HUES48 (cell line): ENCODE data around the gene CDKL1.
A peak's percentile ranks its signal among the peaks of the same experiment; 100 is the strongest.

Experiments
- H3K27ac ChIP-seq: one replicate; pipeline ENCODE4 v1.7.0; 2013; ENCODE audit warnings: low read depth, low read length, inconsistent platforms
- H3K27me3 ChIP-seq: 2 replicates; pipeline ENCODE4 v1.6.1; 2013; ENCODE audit warnings: mild to moderate bottlenecking, low read length; ENCODE audit not compliant: control insufficient read depth, insufficient read depth
- H3K36me3 ChIP-seq: 2 replicates; pipeline ENCODE4 v1.6.1; 2013; ENCODE audit warnings: low read length; ENCODE audit not compliant: control insufficient read depth, insufficient read depth
- H3K4me1 ChIP-seq: 2 replicates; pipeline ENCODE4 v1.6.1; 2013; ENCODE audit warnings: mild to moderate bottlenecking, low read length; ENCODE audit not compliant: control insufficient read depth, insufficient read depth
- H3K4me3 ChIP-seq: 2 replicates; pipeline ENCODE4 v1.5.1; 2013; ENCODE audit warnings: mild to moderate bottlenecking, low read depth, low read length
- H3K9ac ChIP-seq: 2 replicates; pipeline ENCODE4 v1.6.1; 2013; ENCODE audit warnings: mild to moderate bottlenecking, low read depth, low read length, moderate library complexity
- H3K9me3 ChIP-seq: 2 replicates; pipeline ENCODE4 v1.6.1; 2013; ENCODE audit warnings: low read length; ENCODE audit not compliant: control insufficient read depth, insufficient read depth

Gene CDKL1

DNA sequence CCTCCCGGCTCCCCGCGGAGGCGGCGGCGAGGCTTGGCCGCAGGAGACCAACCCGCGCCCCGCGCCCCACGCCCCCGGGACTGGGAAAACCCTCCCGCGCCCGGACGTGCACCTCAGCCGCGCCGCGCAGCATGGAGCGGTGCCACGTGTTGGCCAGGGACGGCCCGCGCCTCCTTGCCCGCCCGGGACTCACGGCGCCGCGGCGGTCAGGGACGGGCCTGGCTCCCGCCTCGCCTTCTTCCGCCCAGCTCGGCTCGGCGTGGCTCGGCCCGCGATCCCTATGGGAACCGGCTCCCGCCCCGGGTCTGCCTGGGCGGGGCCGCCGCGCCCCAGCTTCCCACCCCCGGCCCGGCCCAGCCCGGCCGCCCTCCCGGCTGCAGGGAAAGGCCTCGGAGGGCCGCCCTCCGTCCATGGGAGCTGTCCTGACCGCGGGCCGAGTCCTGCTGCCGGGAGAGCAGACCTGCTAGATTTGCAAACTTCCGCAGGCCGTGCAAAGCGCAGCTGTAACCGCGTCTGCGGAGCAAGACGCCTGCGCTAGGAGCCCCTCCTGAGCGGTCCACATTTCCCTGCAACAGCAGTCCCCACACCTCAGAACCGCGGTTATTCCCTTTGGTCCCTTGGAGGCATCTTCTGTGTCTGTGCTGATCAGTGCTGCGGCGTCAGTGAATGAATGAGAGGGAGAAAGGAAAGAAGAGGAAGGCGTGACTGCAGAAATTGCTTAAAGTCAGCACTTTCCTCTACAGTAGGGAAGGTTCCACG, at the start of gene CDKL1:
CDKL1 (minus strand) TSS at position 251 of the 759 bp plus-strand sequence. CDS start 1,013 bp downstream, outside the sequence.
- Histone ChIP-seq H3K27me3 (peaks cover 26% of the 10 kb centered on the region), H3K36me3 (no peaks in the 10 kb centered on the region), H3K4me1 (peaks cover 12% of the 10 kb centered on the region), H3K9me3 (no peaks in the 10 kb centered on the region), H3K27ac (peak within 1 kb of the TSS; percentile 17), H3K9ac (peak within 1 kb of the TSS; percentile 64), H3K4me3 (peak within 1 kb of the TSS; percentile 79)

- Histone ChIP-seq H3K27ac (no peak overlapping the region), H3K36me3 (peaks cover 77% of the 10 kb centered on the region), H3K9me3 (peaks cover 13% of the 10 kb centered on the region), H3K9ac (no peak overlapping the region), H3K4me1 (no peaks in the 10 kb centered on the region), H3K4me3 (no peak overlapping the region), H3K27me3 (no peaks in the 10 kb centered on the region)
Observed at GRCh38 chr14:50434528-50434927, 37.8 kb upstream of the CDKL1 start.

DNA sequence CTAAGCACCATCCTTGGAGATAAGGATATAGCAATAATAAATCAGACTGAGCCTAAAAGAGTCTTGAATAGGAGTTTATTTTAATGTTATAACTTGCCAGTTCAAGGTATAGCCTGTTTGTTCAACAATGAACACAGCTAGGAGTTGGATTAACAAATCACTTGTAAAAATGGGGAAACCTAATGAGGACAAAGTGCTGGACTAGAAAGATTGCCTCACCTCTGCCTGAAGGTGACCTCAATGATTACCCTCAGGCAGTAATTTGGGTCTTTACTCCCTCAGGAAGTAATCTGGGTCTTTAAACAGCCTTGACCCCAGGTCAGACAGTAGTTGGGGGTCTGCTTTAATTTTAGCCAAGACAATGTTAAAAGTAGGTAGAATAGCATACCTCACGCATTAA, 35.5 kb upstream of the CDKL1 start:
- no peak overlapping the region for H3K27ac ChIP-seq
- H3K36me3 ChIP-seq: peaks cover 68% of the 10 kb centered on the region
- no peak overlapping the region for H3K4me3 ChIP-seq
- no peak overlapping the region for H3K9ac ChIP-seq
- H3K27me3 ChIP-seq: no peaks in the 10 kb centered on the region
- H3K9me3 ChIP-seq: peaks cover 6% of the 10 kb centered on the region
- H3K4me1 ChIP-seq: no peaks in the 10 kb centered on the region

DNA sequence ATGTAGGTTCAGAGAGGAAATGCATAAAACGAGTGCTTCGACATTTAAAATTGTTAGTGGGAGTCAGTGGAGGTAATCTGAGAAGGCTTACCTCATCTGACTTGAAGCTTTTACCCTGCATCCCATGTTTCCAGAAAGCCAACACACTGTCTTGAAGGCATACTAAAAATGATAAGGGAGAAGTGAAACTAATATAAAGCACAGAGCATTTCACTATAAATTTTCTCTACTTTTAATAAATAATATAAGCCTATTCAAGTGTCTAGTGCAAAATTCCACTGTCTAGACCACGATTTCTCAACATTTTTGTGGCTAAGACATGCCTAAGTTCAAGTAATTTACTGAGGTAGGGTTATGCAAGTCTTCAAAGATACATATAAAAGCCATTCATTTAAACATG, 29.1 kb upstream of the CDKL1 start:
- H3K36me3 ChIP-seq: peaks cover 69% of the 10 kb centered on the region
- no peaks in the 10 kb centered on the region for H3K4me1 ChIP-seq
- H3K4me3 ChIP-seq: no peak overlapping the region
- H3K9ac ChIP-seq: no peak overlapping the region
- H3K9me3 ChIP-seq: no peaks in the 10 kb centered on the region
- H3K27ac ChIP-seq: no peak overlapping the region
- H3K27me3 ChIP-seq: no peaks in the 10 kb centered on the region

DNA sequence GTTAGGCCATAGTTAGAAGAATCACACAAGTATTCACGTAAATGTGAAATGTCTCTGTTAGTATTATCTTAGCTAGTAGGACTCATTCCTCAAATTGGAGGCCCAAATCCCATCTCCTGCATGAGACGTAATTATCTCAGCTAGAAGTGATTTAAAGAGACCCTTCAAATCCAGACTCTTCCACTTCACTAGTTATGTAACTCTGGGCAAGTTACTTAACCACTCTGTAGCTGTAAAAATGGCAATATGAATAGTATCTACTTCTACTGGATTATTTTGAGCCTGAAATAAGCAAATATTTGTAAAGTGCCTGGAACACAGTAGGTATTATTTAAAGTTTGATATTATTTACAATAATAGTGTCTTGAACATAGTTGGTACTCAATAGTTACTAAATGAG, 28.4 kb upstream of the CDKL1 start:
- no peaks in the 10 kb centered on the region for H3K27me3 ChIP-seq
- H3K4me3 ChIP-seq: no peak overlapping the region
- no peaks in the 10 kb centered on the region for H3K4me1 ChIP-seq
- H3K9me3 ChIP-seq: no peaks in the 10 kb centered on the region
- H3K27ac ChIP-seq: no peak overlapping the region
- no peak overlapping the region for H3K9ac ChIP-seq
- peaks cover 74% of the 10 kb centered on the region for H3K36me3 ChIP-seq

DNA sequence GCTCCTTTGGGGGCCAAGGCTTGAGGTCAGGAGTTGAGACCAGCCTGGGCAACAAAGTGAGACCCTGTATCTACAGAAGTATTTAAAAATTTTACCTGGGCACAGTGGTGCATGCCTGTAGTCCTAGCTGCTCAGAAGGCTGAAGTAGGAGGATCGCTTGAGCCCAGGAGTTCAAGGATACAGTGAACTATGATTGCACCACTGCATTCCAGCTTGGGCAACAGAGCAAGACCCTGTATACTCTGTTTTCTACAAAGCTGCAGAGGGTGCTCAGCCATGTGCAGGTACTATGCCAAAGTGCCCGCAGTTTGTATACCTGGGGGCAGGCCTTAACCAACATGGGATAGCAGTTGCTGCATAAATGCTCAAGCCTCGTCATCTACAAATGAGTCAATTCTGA, 26.8 kb upstream of the CDKL1 start:
- Histone ChIP-seq H3K9me3 (no peaks in the 10 kb centered on the region), H3K4me1 (no peaks in the 10 kb centered on the region), H3K4me3 (no peak overlapping the region), H3K9ac (no peak overlapping the region), H3K27me3 (no peaks in the 10 kb centered on the region), H3K36me3 (peaks cover 78% of the 10 kb centered on the region), H3K27ac (no peak overlapping the region)

DNA sequence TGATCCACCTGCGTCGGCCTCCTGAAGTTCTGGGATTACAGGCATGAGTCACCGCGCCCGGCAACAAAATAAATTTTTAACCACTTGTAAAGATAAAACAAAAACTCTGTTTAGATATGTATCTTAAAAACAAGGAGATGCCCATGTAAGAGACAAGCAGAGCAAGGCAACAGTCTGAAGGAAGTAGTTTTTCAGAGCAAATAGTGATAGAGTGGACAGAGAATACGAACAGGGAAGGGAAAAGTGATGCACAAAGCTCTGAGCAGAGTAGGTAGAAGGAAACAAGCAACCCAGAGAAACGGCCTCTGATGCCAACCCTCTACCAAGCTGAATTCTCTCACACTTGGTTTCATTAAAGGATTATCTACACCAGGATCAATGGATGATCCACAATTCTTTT, 24.8 kb upstream of the CDKL1 start:
- no peak overlapping the region for H3K9ac ChIP-seq
- peaks cover 81% of the 10 kb centered on the region for H3K36me3 ChIP-seq
- no peak overlapping the region for H3K4me3 ChIP-seq
- no peaks in the 10 kb centered on the region for H3K4me1 ChIP-seq
- no peak overlapping the region for H3K27ac ChIP-seq
- H3K27me3 ChIP-seq: no peaks in the 10 kb centered on the region
- no peaks in the 10 kb centered on the region for H3K9me3 ChIP-seq

DNA sequence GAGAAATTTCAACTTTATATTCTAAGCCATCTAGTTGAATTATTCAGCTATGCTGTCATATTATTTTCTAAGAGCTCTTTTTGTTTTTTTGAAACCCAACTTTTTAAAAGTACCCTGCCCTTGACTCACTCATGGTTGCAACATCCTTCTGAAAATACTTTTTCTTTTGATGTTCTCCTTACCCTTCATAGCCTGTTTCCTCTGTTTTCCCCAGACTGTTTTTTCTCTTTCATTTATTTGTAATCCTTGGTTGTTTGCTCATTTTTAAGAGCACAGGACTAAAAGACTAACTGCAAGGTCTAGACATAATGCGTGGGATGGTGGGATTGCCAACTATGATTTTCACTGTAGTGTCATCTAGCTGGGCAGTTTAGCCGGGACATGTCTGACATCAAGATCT, 21.2 kb upstream of the CDKL1 start:
- Histone ChIP-seq H3K4me1 (no peaks in the 10 kb centered on the region), H3K4me3 (no peak overlapping the region), H3K27ac (no peak overlapping the region), H3K9me3 (no peaks in the 10 kb centered on the region), H3K36me3 (peaks cover 51% of the 10 kb centered on the region), H3K9ac (no peak overlapping the region), H3K27me3 (no peaks in the 10 kb centered on the region)

GRCh38 chr14:50410921-50411320, 14.2 kb upstream of the CDKL1 start:
- no peak overlapping the region for H3K27ac ChIP-seq
- H3K27me3 ChIP-seq: no peaks in the 10 kb centered on the region
- H3K4me1 ChIP-seq: no peaks in the 10 kb centered on the region
- H3K36me3 ChIP-seq: no peaks in the 10 kb centered on the region
- H3K9me3 ChIP-seq: 0 out of 2 replicates have a peak, but pooled peaks cover 2% of the 10 kb centered on the region
- H3K4me3 ChIP-seq: no peak overlapping the region
- no peak overlapping the region for H3K9ac ChIP-seq

GRCh38 chr14:50410071-50410470, 13.4 kb upstream of the CDKL1 start:
- Histone ChIP-seq H3K4me3 (no peak overlapping the region), H3K36me3 (no peaks in the 10 kb centered on the region), H3K9ac (no peak overlapping the region), H3K4me1 (no peaks in the 10 kb centered on the region), H3K27ac (no peak overlapping the region), H3K9me3 (0 out of 2 replicates have a peak, but pooled peaks cover 2% of the 10 kb centered on the region), H3K27me3 (no peaks in the 10 kb centered on the region)

- Histone ChIP-seq H3K4me1 (no peaks in the 10 kb centered on the region), H3K9ac (no peak overlapping the region), H3K4me3 (no peak overlapping the region), H3K36me3 (no peaks in the 10 kb centered on the region), H3K27ac (no peak overlapping the region), H3K27me3 (no peaks in the 10 kb centered on the region), H3K9me3 (0 out of 2 replicates have a peak, but pooled peaks cover 2% of the 10 kb centered on the region)
Observed at GRCh38 chr14:50407111-50407812, 10.6 kb upstream of the CDKL1 start.
